GM19438 (cell line): ENCODE results near the gene SPOCK2.
"Not testable (repeated sequence)": the region's sequence is repeated elsewhere in the genome, so short reads cannot be mapped to it uniquely, and the experiment has no call there.

Source experiments
- ATAC-seq: cut with Tn5 transposase; IDR thresholded peaks from one replicate; pipeline ENCODE4 v1.9.1; 2021; ENCODE audit warnings: low read depth; ENCODE audit not compliant: unreplicated experiment

SPOCK2 gene

GRCh38 chr10:72108830-72109635 is 20.7 kb upstream of the SPOCK2 start:
- ATAC-seq, result no peak

- ATAC-seq, result not testable (repeated sequence)
Measured at GRCh38 chr10:72108004-72108370, 19.6 kb upstream of the SPOCK2 start.

- no peak for ATAC-seq
Measured at GRCh38 chr10:72107325-72108003, 19.1 kb upstream of the SPOCK2 start.

GRCh38 chr10:72106896-72107295 is 18.5 kb upstream of the SPOCK2 start:
- no peak for ATAC-seq

GRCh38 chr10:72106154-72106849 is 18.0 kb upstream of the SPOCK2 start:
- no peak for ATAC-seq

- no peak for ATAC-seq
Measured at GRCh38 chr10:72105710-72106109, 17.4 kb upstream of the SPOCK2 start.

GRCh38 chr10:72105098-72105475 is 16.7 kb upstream of the SPOCK2 start:
- no peak for ATAC-seq

GRCh38 chr10:72104472-72105097 is 16.2 kb upstream of the SPOCK2 start:
- ATAC-seq, result no peak

GRCh38 chr10:72099600-72099921 is 11.2 kb upstream of the SPOCK2 start:
- ATAC-seq, result no peak

- no peak for ATAC-seq
Measured at GRCh38 chr10:72098836-72099599, 10.7 kb upstream of the SPOCK2 start.

GRCh38 chr10:72098301-72098835 is 10.0 kb upstream of the SPOCK2 start:
- ATAC-seq, result no peak

- ATAC-seq, result no peak
Measured at GRCh38 chr10:72097448-72098300, 9.3 kb upstream of the SPOCK2 start.

GRCh38 chr10:72096115-72097000 is 8.0 kb upstream of the SPOCK2 start:
- no peak for ATAC-seq

GRCh38 chr10:72095195-72095594 is 6.8 kb upstream of the SPOCK2 start:
- ATAC-seq, result no peak

- no peak for ATAC-seq
Measured at GRCh38 chr10:72094574-72094973, 6.2 kb upstream of the SPOCK2 start.

GRCh38 chr10:72093450-72093849 is 5.1 kb upstream of the SPOCK2 start:
- ATAC-seq, result no peak

GRCh38 chr10:72092987-72093386 is 4.6 kb upstream of the SPOCK2 start:
- no peak for ATAC-seq

- ATAC-seq, result no peak
Measured at GRCh38 chr10:72092171-72092924, 4.0 kb upstream of the SPOCK2 start.
